GM12801 (cell line): Measurements from ENCODE around the gene CHAD.

Experiments used
- TF ChIP-seq, protein P1 (sequence below): IDR thresholded peaks from one replicate; pipeline ENCODE4 v1.5.1; 2011; ENCODE audit warnings: control low read depth; ENCODE audit not compliant: insufficient read length; ENCODE audit errors: extremely low read depth

The CHAD gene

GRCh38 chr17:50511058-50511457, 42.4 kb upstream of the CHAD start:
- TF ChIP-seq, protein P1, sequence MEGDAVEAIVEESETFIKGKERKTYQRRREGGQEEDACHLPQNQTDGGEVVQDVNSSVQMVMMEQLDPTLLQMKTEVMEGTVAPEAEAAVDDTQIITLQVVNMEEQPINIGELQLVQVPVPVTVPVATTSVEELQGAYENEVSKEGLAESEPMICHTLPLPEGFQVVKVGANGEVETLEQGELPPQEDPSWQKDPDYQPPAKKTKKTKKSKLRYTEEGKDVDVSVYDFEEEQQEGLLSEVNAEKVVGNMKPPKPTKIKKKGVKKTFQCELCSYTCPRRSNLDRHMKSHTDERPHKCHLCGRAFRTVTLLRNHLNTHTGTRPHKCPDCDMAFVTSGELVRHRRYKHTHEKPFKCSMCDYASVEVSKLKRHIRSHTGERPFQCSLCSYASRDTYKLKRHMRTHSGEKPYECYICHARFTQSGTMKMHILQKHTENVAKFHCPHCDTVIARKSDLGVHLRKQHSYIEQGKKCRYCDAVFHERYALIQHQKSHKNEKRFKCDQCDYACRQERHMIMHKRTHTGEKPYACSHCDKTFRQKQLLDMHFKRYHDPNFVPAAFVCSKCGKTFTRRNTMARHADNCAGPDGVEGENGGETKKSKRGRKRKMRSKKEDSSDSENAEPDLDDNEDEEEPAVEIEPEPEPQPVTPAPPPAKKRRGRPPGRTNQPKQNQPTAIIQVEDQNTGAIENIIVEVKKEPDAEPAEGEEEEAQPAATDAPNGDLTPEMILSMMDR, result no peak

GRCh38 chr17:50508573-50509460, 40.1 kb upstream of the CHAD start:
- TF ChIP-seq, protein P1, result no peak

GRCh38 chr17:50507871-50508572, 39.3 kb upstream of the CHAD start, which contains the start of gene MYCBPAP:
Gene MYCBPAP, plus strand, starts transcription at chr17:50508439. Its CDS starts 236 bp downstream, at chr17:50508675.
- TF ChIP-seq, protein P1, result no peak

GRCh38 chr17:50506298-50506697, 37.6 kb upstream of the CHAD start:
- TF ChIP-seq, protein P1, result no peak

DNA sequence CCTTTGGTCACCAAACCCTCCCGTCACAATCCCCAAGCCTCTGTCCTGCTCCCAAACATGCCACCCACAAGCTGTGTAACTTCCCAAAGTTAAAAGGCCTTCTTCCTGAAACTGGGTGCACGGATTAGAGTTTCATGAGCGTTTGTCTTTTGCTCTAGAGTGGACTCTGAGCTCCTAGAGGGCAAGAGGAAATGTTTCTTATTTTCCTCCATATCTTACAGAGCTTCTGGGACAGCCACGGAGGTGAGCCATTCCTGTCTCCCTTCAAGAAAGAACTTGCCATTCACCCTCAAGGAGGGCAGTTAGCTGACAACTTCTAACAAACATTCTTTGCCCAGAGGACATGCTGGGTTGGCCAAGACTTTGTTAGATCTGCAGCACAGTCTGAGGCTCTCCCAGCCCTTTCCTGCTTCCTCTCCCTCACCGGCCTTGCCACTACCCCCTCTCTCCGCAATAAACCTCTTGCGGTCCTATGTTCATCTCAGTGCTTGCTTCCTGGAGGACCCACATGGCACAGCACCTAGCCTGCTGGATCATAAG, 37.0 kb upstream of the CHAD start:
- TF ChIP-seq, protein P1, result no peak

- TF ChIP-seq, protein P1, result no peak
These were observed 33.8 kb upstream of the CHAD start for GRCh38 chr17:50502301-50502990.

DNA sequence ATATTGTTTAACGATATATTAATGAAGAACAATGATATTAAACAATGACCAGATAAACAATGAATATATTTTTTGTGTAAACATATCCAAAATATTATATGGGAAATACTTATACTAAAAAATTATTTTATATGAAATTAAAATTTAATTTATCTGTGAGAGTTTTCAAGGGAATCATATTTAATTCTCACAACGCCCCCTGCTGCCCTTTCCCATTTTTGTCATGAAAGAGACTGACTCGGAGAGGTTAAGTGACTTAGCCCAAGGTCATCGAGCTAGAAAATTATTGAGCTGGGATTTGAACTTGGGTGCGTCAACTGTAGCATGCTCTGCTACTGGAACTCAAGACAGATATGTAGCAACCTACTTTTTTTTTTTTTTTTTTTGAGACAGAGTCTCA, 32.4 kb upstream of the CHAD start:
- TF ChIP-seq, protein P1, result no peak
